ENCODE measurements around the gene TRIM25. TPM values are rescaled to one million over a fixed set of nuclear protein-coding genes. Genes with fewer than 3 reads are reported as not detected.
A peak's percentile ranks its signal among the peaks of the same experiment; 100 is the strongest.

TRIM25 gene
- total RNA-seq, 2 donors from 2014 or later: 45.9 to 104 TPM

- no peak for ATAC-seq
- Mint-ChIP-seq H3K27ac (no peak overlapping the region), H3K36me3 (peaks cover 26% of the 10 kb centered on the region), H3K4me3 (no peak overlapping the region), H3K4me1 (ENCODE audit: low read depth in 2 of 2) (peaks cover 0 to 5% of the 10 kb centered on the region in 2 donors), H3K9me3 (no peaks in the 10 kb centered on the region), H3K27me3 (no peaks in the 10 kb centered on the region)
- DNase-seq (ENCODE audit: low spot score): no peak
These were observed 62.8 kb downstream of the TRIM25 start for GRCh38 chr17:56851008-56851407.

- DNase-seq (ENCODE audit: low spot score) (no peak), ATAC-seq (no peak)
- Mint-ChIP-seq H3K4me3 (no peak overlapping the region), H3K9me3 (no peaks in the 10 kb centered on the region), H3K27ac (no peak overlapping the region), H3K36me3 (peaks cover 27% of the 10 kb centered on the region), H3K27me3 (no peaks in the 10 kb centered on the region), H3K4me1 (ENCODE audit: low read depth in 2 of 2) (peaks cover 0 to 5% of the 10 kb centered on the region in 2 donors)
These were observed 63.3 kb downstream of the TRIM25 start for GRCh38 chr17:56850591-56850990.

GRCh38 chr17:56849131-56849530, 64.7 kb downstream of the TRIM25 start:
- H3K9me3 Mint-ChIP-seq: no peaks in the 10 kb centered on the region
- peaks cover 27% of the 10 kb centered on the region for H3K36me3 Mint-ChIP-seq
- no peaks in the 10 kb centered on the region for H3K27me3 Mint-ChIP-seq
- H3K27ac Mint-ChIP-seq: no peak overlapping the region
- peaks cover 0 to 5% of the 10 kb centered on the region in 2 donors for H3K4me1 Mint-ChIP-seq (ENCODE audit: low read depth in 2 of 2)
- ATAC-seq: no peak
- DNase-seq (ENCODE audit: low spot score): no peak
- H3K4me3 Mint-ChIP-seq: no peak overlapping the region

- no peaks in the 10 kb centered on the region for H3K27me3 Mint-ChIP-seq
- no peak overlapping the region for H3K27ac Mint-ChIP-seq
- H3K9me3 Mint-ChIP-seq: no peaks in the 10 kb centered on the region
- H3K36me3 Mint-ChIP-seq: peaks cover 27% of the 10 kb centered on the region
- DNase-seq (ENCODE audit: low spot score) (no peak), ATAC-seq (no peak)
- H3K4me1 Mint-ChIP-seq (ENCODE audit: low read depth in 2 of 2): no peaks in the 10 kb centered on the region
- H3K4me3 Mint-ChIP-seq: no peak overlapping the region
These were observed 66.7 kb downstream of the TRIM25 start for GRCh38 chr17:56847106-56847505.

- no peak for ATAC-seq
- Mint-ChIP-seq H3K4me3 (no peak overlapping the region), H3K9me3 (no peaks in the 10 kb centered on the region), H3K27ac (no peak overlapping the region), H3K36me3 (peaks cover 20% of the 10 kb centered on the region), H3K27me3 (no peaks in the 10 kb centered on the region), H3K4me1 (ENCODE audit: low read depth in 2 of 2) (no peaks in the 10 kb centered on the region)
- DNase-seq (ENCODE audit: low spot score): no peak
These were observed 67.9 kb downstream of the TRIM25 start for GRCh38 chr17:56845934-56846333.

GRCh38 chr17:56842577-56842976, 71.3 kb downstream of the TRIM25 start:
- Mint-ChIP-seq H3K27me3 (no peaks in the 10 kb centered on the region), H3K9me3 (no peaks in the 10 kb centered on the region), H3K36me3 (peaks cover 4% of the 10 kb centered on the region), H3K27ac (no peak overlapping the region), H3K4me3 (no peak overlapping the region), H3K4me1 (ENCODE audit: low read depth in 2 of 2) (peaks cover under 1 to 4% of the 10 kb centered on the region in 2 donors)
- no peak for DNase-seq (ENCODE audit: low spot score)
- ATAC-seq: no peak

- Mint-ChIP-seq H3K36me3 (peaks cover 8% of the 10 kb centered on the region), H3K4me3 (no peak overlapping the region), H3K27me3 (no peaks in the 10 kb centered on the region), H3K4me1 (ENCODE audit: low read depth in 2 of 2) (peaks cover 13 to 22% of the 10 kb centered on the region in 2 donors), H3K27ac (peak overlapping the region in 1 of 2 donors; percentile 43), H3K9me3 (no peaks in the 10 kb centered on the region)
- ATAC-seq: no peak
- no peak for DNase-seq (ENCODE audit: low spot score)
These were observed 75.2 kb downstream of the TRIM25 start for GRCh38 chr17:56838687-56839086.

Other genes with a start within 250 kb of the TRIM25 start
- gene C17orf67, start 80.1 kb downstream of the TRIM25 start, total RNA-seq: 1 to 10 TPM; 1.9 to 4.7 TPM
- 10 to 100 TPM; 21.3 to 39.4 TPM for gene DGKE, start 79.9 kb downstream of the TRIM25 start, total RNA-seq
- 10 to 100 TPM; 18.5 to 18.9 TPM for gene COIL, start 47.0 kb upstream of the TRIM25 start, total RNA-seq
- 10 to 100 TPM; 13.2 to 21.7 TPM for gene SCPEP1, start 64.1 kb upstream of the TRIM25 start, total RNA-seq
- 10 to 100 TPM; 25.3 to 69.9 TPM for gene AKAP1, start 171.2 kb upstream of the TRIM25 start, total RNA-seq